Nephron progenitor cell (in vitro differentiated cells): ENCODE data around the gene LY6G5C.

ENCODE experiments used
- DNase-seq: peaks from one replicate; pipeline ENCODE4 v3.0.0; 2021
- H3K27ac Mint-ChIP-seq: 2 replicates; pipeline ENCODE4 v1.8.0; 2021; ENCODE audit warnings: mild to moderate bottlenecking, moderate library complexity, mixed read lengths
- H3K27me3 Mint-ChIP-seq: 2 replicates; pipeline ENCODE4 v1.8.0; 2021; ENCODE audit warnings: mild to moderate bottlenecking, low read depth, mixed read lengths; ENCODE audit not compliant: poor library complexity
- H3K36me3 Mint-ChIP-seq: 2 replicates; pipeline ENCODE4 v1.8.0; 2021; ENCODE audit warnings: low read depth, mixed read lengths
- H3K4me1 Mint-ChIP-seq: 2 replicates; pipeline ENCODE4 v1.8.0; 2021; ENCODE audit warnings: mixed read lengths
- H3K4me3 Mint-ChIP-seq: 2 replicates; pipeline ENCODE4 v1.8.0; 2021; ENCODE audit warnings: mild to moderate bottlenecking, moderate library complexity, mixed read lengths
- H3K9me3 Mint-ChIP-seq: 2 replicates; pipeline ENCODE4 v1.8.0; 2021; ENCODE audit warnings: mild to moderate bottlenecking, moderate library complexity, mixed read lengths
- CTCF ChIP-seq: fragments of 200-600 bp; sonication (generic); IDR thresholded peaks from 2 replicates; pipeline ENCODE4 v1.5.0; 2021; ENCODE audit warnings: antibody characterized with exemption

The LY6G5C gene

GRCh38 chr6:31690231-31691077 is 9.6 kb upstream of the LY6G5C start:
- Mint-ChIP-seq H3K9me3 (no peaks in the 10 kb centered on the region), H3K27ac (peak overlapping the region; percentile 97), H3K36me3 (peaks cover 65% of the 10 kb centered on the region), H3K27me3 (no peaks in the 10 kb centered on the region), H3K4me3 (peak overlapping the region; percentile 29), H3K4me1 (peaks cover 13% of the 10 kb centered on the region)
- DNase-seq, result no peak
- no peak for TF ChIP-seq CTCF

DNA sequence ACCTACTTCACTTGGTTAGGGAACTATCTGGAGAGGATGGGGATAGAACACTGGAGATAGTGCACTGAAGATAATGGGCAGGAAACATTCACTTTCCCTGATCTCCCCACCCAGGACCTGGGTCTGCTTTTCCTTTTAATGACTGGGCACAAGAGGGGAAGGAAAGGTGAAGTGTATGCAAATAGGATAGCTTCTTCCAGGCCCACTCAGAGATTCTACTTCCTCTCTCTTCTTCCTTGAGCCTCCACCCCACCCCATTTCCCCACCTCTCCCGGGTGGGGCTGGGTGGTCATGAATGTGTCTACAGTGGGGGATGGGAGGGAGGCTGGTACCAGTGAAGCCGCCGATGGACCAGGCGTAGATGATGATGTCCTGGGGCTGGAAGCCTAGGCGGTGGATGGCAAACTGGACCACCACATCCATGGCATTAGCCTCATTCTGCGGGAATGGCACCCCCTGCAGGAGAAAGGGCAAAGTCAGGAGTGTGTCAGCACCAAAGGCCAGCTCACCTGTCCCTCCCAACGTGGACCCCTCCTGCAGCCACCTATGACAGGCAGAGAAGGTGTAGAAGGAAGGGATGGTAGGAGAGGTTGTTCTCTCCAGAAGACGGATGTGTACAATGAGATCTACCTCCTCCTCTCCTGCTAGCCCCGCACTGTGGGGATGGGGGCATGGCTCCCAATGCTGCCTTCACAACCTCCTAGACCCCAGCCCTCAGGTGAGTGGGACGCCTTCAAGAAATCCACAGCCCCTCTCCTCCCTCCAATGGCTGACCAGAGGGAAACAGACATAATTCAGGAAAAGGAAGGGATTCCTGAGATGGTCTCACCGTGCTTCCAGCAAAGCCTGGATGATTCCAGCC is 8.6 kb upstream of the LY6G5C start:
- Mint-ChIP-seq H3K4me3 (no peak overlapping the region), H3K27me3 (no peaks in the 10 kb centered on the region), H3K36me3 (peaks cover 66% of the 10 kb centered on the region), H3K9me3 (no peaks in the 10 kb centered on the region), H3K27ac (peak overlapping the region; percentile 97), H3K4me1 (peaks cover 13% of the 10 kb centered on the region)
- no peak for DNase-seq
- TF ChIP-seq CTCF, result peak; percentile 24

DNA sequence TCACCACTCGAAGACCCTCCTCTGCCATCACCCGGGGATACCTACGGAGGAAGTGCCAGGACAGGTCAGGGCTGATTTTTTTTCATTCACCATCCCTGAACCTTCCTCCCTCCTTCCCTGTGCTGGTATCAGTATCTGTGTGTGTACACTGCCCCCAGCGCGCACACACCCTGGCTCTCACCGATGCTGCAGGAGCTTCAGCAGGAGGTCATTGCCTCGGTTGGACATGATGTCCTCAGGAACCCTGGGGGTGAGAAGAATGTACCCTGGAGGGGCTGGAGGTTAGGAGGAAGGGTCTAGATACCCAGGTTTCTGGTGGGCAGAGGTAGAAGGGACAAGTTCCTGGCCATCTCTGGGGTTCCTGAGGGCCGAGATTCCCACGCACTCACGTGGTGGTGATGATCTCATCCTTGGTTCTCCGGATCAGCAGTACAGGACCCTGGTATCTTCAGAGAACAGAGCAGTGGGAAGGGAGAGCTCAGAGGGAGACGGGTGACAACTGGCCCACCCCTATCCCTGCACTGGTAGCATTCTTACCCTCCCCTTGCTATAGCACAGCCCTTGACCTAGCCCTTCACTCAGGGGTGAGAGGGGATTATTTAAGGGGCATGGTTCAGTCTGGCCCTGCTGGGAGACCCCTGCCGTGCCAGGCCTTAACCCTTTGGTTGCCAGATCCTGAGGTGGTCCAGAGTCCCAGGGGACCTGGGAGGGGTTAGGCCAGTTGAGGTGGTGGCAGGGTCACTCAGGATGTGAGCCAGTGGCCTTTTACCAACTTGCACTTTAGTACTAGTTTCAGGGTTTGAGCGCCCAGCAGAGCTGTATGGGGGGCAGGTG is 7.2 kb upstream of the LY6G5C start:
- Mint-ChIP-seq H3K4me3 (no peak overlapping the region), H3K27me3 (peaks cover 3% of the 10 kb centered on the region), H3K27ac (peak overlapping the region; percentile 64)

DNA sequence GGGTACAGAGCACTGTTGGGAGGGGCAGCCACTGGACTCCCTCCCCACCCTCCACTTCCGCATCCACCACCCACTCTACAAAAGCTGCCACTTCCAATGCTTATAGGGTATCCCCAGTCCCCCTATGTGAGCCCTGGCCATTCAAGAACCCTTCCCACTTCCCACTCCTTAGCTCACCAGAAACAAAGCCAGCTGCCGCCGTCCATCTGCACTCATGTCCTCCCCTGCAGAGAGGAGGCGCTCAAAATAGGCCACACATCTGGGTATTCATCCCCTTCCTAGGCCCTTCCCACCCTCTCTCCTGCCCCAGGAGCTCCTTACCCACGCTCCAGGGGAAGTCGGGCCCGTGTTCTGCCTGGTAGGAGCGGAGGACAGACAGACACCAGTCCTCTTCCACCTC is 6.5 kb upstream of the LY6G5C start:
- Mint-ChIP-seq H3K4me1 (peaks cover 27% of the 10 kb centered on the region), H3K27ac (no peak overlapping the region), H3K27me3 (peaks cover 4% of the 10 kb centered on the region), H3K9me3 (no peaks in the 10 kb centered on the region), H3K4me3 (no peak overlapping the region), H3K36me3 (peaks cover 51% of the 10 kb centered on the region)
- DNase-seq, result no peak
- TF ChIP-seq CTCF, result no peak

More for the DNA sequence above, 7.2 kb upstream of the LY6G5C start:
- peaks cover 59% of the 10 kb centered on the region for H3K36me3 Mint-ChIP-seq
- no peak for TF ChIP-seq CTCF
- no peak for DNase-seq
- H3K9me3 Mint-ChIP-seq, result no peaks in the 10 kb centered on the region
- H3K4me1 Mint-ChIP-seq, result peaks cover 22% of the 10 kb centered on the region

DNA sequence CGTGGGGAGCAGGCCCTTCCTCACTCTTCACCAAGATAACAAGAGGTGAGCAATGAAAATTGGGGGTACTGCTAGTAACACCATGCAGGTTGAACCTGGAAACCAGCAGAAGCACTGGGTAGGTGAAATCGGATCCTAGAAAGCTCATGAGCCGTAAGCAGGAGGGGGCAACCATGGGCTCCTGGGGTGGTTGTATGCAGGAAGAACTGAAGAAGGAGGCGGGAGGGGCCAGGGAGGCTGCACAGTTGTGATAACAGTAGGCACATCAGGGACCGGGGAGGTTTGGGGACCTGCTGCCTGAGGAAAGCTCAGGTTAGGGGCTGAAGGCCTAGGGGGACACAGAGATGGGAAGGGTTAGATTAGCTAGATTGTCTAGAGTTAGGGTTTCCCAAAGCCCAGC is 5.6 kb upstream of the LY6G5C start:
- H3K27ac Mint-ChIP-seq, result peak overlapping the region; percentile 88
- no peak for TF ChIP-seq CTCF
- H3K4me3 Mint-ChIP-seq, result no peak overlapping the region
- H3K4me1 Mint-ChIP-seq, result peaks cover 34% of the 10 kb centered on the region
- no peaks in the 10 kb centered on the region for H3K9me3 Mint-ChIP-seq
- H3K36me3 Mint-ChIP-seq, result peaks cover 48% of the 10 kb centered on the region
- DNase-seq, result no peak
- H3K27me3 Mint-ChIP-seq, result peaks cover 12% of the 10 kb centered on the region
